GM12892 (cell line): Measurements from ENCODE around the gene CTDNEP1.

ENCODE experiments used
- POLR2A ChIP-seq: IDR thresholded peaks from 2 replicates; pipeline ENCODE4 v1.6.1; 2011; ENCODE audit warnings: low read depth, low read length, control low read depth
- POLR2AphosphoS5 ChIP-seq: IDR thresholded peaks from 2 replicates; pipeline ENCODE4 v1.6.1; 2011; ENCODE audit warnings: low read depth, low read length, control low read depth
- TAF1 ChIP-seq: IDR thresholded peaks from 2 replicates; pipeline ENCODE4 v1.6.1; 2011; ENCODE audit warnings: low read depth, mild to moderate bottlenecking, control low read depth, low read length, borderline replicate concordance

DNA sequence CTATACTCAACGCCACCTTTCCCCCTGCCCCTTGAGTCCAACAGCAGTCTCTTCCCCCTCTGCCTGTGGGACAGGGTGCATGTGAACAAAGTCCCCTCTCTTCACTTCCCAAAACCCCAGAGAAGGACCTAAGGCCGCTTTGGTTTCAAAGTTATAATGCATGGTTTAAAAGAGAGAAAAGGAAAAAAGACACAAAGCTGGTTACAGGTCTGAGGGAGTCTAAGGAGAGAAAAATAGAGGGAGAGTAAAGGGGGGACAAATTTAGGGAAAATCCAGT is 8.1 kb downstream of the CTDNEP1 start:
- TF ChIP-seq POLR2AphosphoS5 (no peak), POLR2A (no peak), TAF1 (no peak)
